ENCODE data around the gene ACOX3.
"Not testable (repeated sequence)": the region's sequence is repeated elsewhere in the genome, so short reads cannot be mapped to it uniquely, and the experiment has no call there.

ACOX3 gene

GRCh38 chr4:8386731-8387130 lies 53.8 kb downstream of the ACOX3 start:
- Mint-ChIP-seq H3K4me3 (no peak overlapping the region), H3K4me1 (peaks cover 33% of the 10 kb centered on the region), H3K9me3 (no peaks in the 10 kb centered on the region), H3K27me3 (ENCODE audit: low read depth) (peaks cover 4% of the 10 kb centered on the region), H3K36me3 (ENCODE audit: low read depth) (peaks cover 36% of the 10 kb centered on the region), H3K27ac (no peak overlapping the region)
- no peak for TF ChIP-seq CTCF (IDR thresholded peaks at IDR 0.05; ENCODE audit: unreplicated experiment in 3 of 3)

GRCh38 chr4:8386131-8386530 lies 54.4 kb downstream of the ACOX3 start:
- not testable (repeated sequence) for H3K27me3 Mint-ChIP-seq (ENCODE audit: low read depth)

GRCh38 chr4:8385611-8386010 lies 54.9 kb downstream of the ACOX3 start:
- no peaks in the 10 kb centered on the region for H3K27me3 Mint-ChIP-seq (ENCODE audit: low read depth)

More at GRCh38 chr4:8386131-8386530, 54.4 kb downstream of the ACOX3 start:
- not testable (repeated sequence) for H3K4me3 Mint-ChIP-seq, H3K9me3 Mint-ChIP-seq, H3K27ac Mint-ChIP-seq
- Mint-ChIP-seq H3K4me1 (peaks cover 28% of the 10 kb centered on the region), H3K36me3 (ENCODE audit: low read depth) (peaks cover 34% of the 10 kb centered on the region)

GRCh38 chr4:8385106-8385505 lies 55.4 kb downstream of the ACOX3 start:
- no peaks in the 10 kb centered on the region for H3K27me3 Mint-ChIP-seq (ENCODE audit: low read depth)
- H3K4me1 Mint-ChIP-seq = peaks cover 18% of the 10 kb centered on the region
- no peaks in the 10 kb centered on the region for H3K9me3 Mint-ChIP-seq
- H3K27ac Mint-ChIP-seq = no peak overlapping the region
- H3K36me3 Mint-ChIP-seq (ENCODE audit: low read depth) = peaks cover 27% of the 10 kb centered on the region
- H3K4me3 Mint-ChIP-seq = no peak overlapping the region
- no peak for TF ChIP-seq CTCF (IDR thresholded peaks at IDR 0.05; ENCODE audit: unreplicated experiment in 3 of 3)

More at GRCh38 chr4:8385611-8386010, 54.9 kb downstream of the ACOX3 start:
- no peak for TF ChIP-seq CTCF (IDR thresholded peaks at IDR 0.05; ENCODE audit: unreplicated experiment in 3 of 3)
- H3K4me3 Mint-ChIP-seq = no peak overlapping the region
- H3K36me3 Mint-ChIP-seq (ENCODE audit: low read depth) = peaks cover 31% of the 10 kb centered on the region
- no peaks in the 10 kb centered on the region for H3K9me3 Mint-ChIP-seq
- peaks cover 22% of the 10 kb centered on the region for H3K4me1 Mint-ChIP-seq
- no peak overlapping the region for H3K27ac Mint-ChIP-seq

- Mint-ChIP-seq H3K4me1 (peaks cover 18% of the 10 kb centered on the region), H3K9me3 (no peaks in the 10 kb centered on the region), H3K27ac (peak overlapping the region in 1 of 3 experiments; percentile 65), H3K36me3 (ENCODE audit: low read depth) (peaks cover 27% of the 10 kb centered on the region), H3K27me3 (ENCODE audit: low read depth) (no peaks in the 10 kb centered on the region), H3K4me3 (no peak overlapping the region)
- no peak for TF ChIP-seq CTCF (IDR thresholded peaks at IDR 0.05; ENCODE audit: unreplicated experiment in 3 of 3)
These were observed 56.0 kb downstream of the ACOX3 start for GRCh38 chr4:8384397-8385060.

- TF ChIP-seq CTCF (IDR thresholded peaks at IDR 0.05; ENCODE audit: unreplicated experiment in 3 of 3) = no peak
- Mint-ChIP-seq H3K4me3 (no peak overlapping the region), H3K9me3 (no peaks in the 10 kb centered on the region), H3K36me3 (ENCODE audit: low read depth) (peaks cover 27% of the 10 kb centered on the region), H3K4me1 (peaks cover 18% of the 10 kb centered on the region), H3K27me3 (ENCODE audit: low read depth) (no peaks in the 10 kb centered on the region), H3K27ac (peak overlapping the region in 2 of 3 experiments; percentile 65)
These were observed 56.9 kb downstream of the ACOX3 start for GRCh38 chr4:8383451-8384160.
